ENCODE data around the gene AP1S1.

- TF ChIP-seq CTCF (conservative IDR thresholded peaks at IDR 0.05), result no peak
- TF ChIP-seq EZH2 (IDR thresholded peaks at IDR 0.05; ENCODE audit: low read depth), result no peak
These were observed 34.4 kb upstream of the AP1S1 start for GRCh38 chr7:101119876-101120275.
